H9 (cell line): ENCODE results near the gene C1QL1. TPM values are rescaled to one million over a fixed set of nuclear protein-coding genes. Genes with fewer than 3 reads are reported as not detected.

Experiments used
- DNase-seq: peaks from one replicate; pipeline ENCODE4 v3.0.0-alpha.2; 2017
- H2AFZ ChIP-seq: one replicate; pipeline ENCODE4 v1.6.1; 2013; ENCODE audit warnings: mild to moderate bottlenecking, low read length, control low read depth, moderate library complexity
- H2AK5ac ChIP-seq: 2 replicates; pipeline ENCODE4 v1.6.1; 2013; ENCODE audit warnings: low read length, control low read depth, mixed read lengths; ENCODE audit not compliant: insufficient read length
- H2BK120ac ChIP-seq: one replicate; pipeline ENCODE4 v1.6.1; 2013; ENCODE audit warnings: low read depth, mild to moderate bottlenecking, low read length, control low read depth, inconsistent platforms; ENCODE audit not compliant: poor library complexity, severe bottlenecking
- H2BK12ac ChIP-seq: 2 replicates; pipeline ENCODE4 v1.6.1; 2013; ENCODE audit warnings: low read length, control low read depth, mixed read lengths, low read depth; ENCODE audit not compliant: insufficient read length
- H2BK15ac ChIP-seq: 2 replicates; pipeline ENCODE4 v1.6.1; 2013; ENCODE audit warnings: low read depth, low read length, control low read depth
- H2BK20ac ChIP-seq: one replicate; pipeline ENCODE4 v1.6.1; 2013; ENCODE audit warnings: low read depth, mild to moderate bottlenecking, low read length, control low read depth, inconsistent platforms; ENCODE audit not compliant: poor library complexity, severe bottlenecking
- H2BK5ac ChIP-seq: 2 replicates; pipeline ENCODE4 v1.6.1; 2013; ENCODE audit warnings: low read length, control low read depth, mixed read lengths; ENCODE audit not compliant: insufficient read length
- H3K14ac ChIP-seq: 2 replicates; pipeline ENCODE4 v1.6.1; 2013; ENCODE audit warnings: low read length, control low read depth; ENCODE audit not compliant: insufficient read depth
- H3K18ac ChIP-seq: 2 replicates; pipeline ENCODE4 v1.6.1; 2013; ENCODE audit warnings: low read depth, mild to moderate bottlenecking, mixed read lengths, low read length, control low read depth; ENCODE audit not compliant: insufficient read length
- H3K23ac ChIP-seq: 2 replicates; pipeline ENCODE4 v1.6.1; 2013; ENCODE audit warnings: low read length, control low read depth, mixed read lengths, low read depth; ENCODE audit not compliant: insufficient read length
- H3K23me2 ChIP-seq: 2 replicates; pipeline ENCODE4 v1.6.1; 2013; ENCODE audit warnings: low read depth, mild to moderate bottlenecking, mixed read lengths, low read length, control low read depth; ENCODE audit not compliant: insufficient read length, poor library complexity, severe bottlenecking
- H3K27ac ChIP-seq: 2 replicates; pipeline ENCODE4 v1.5.1; 2013; ENCODE audit warnings: low read length, control low read depth, mixed read lengths, low read depth; ENCODE audit not compliant: insufficient read length
- H3K27me3 ChIP-seq: 2 replicates; pipeline ENCODE4 v1.6.1; 2013; ENCODE audit warnings: low read length, control low read depth, inconsistent platforms; ENCODE audit not compliant: insufficient read depth
- H3K4ac ChIP-seq: 2 replicates; pipeline ENCODE4 v1.6.1; 2013; ENCODE audit warnings: low read depth, mild to moderate bottlenecking, control low read depth, inconsistent platforms, low read length, moderate library complexity
- H3K4me1 ChIP-seq: 2 replicates; pipeline ENCODE4 v1.6.1; 2013; ENCODE audit warnings: low read length, control low read depth, inconsistent platforms; ENCODE audit not compliant: insufficient read depth
- H3K4me2 ChIP-seq: 2 replicates; pipeline ENCODE4 v1.6.1; 2013; ENCODE audit warnings: low read length, control low read depth, mixed read lengths; ENCODE audit not compliant: insufficient read length, insufficient read depth
- H3K56ac ChIP-seq: 2 replicates; pipeline ENCODE4 v1.6.1; 2013; ENCODE audit warnings: low read depth, mild to moderate bottlenecking, mixed read lengths, low read length, control low read depth; ENCODE audit not compliant: insufficient read length
- H3K79me1 ChIP-seq: 2 replicates; pipeline ENCODE4 v1.6.1; 2013; ENCODE audit warnings: low read depth, mild to moderate bottlenecking, moderate library complexity, low read length, control low read depth, inconsistent platforms; ENCODE audit not compliant: insufficient read depth, poor library complexity, severe bottlenecking
- H3K79me2 ChIP-seq: 2 replicates; pipeline ENCODE4 v1.6.1; 2013; ENCODE audit warnings: low read length, control low read depth, inconsistent platforms; ENCODE audit not compliant: insufficient read depth
- H3K9ac ChIP-seq: 2 replicates; pipeline ENCODE4 v1.6.1; 2013; ENCODE audit warnings: low read length, control low read depth, mixed read lengths; ENCODE audit not compliant: insufficient read length; ENCODE audit errors: extremely low read depth
- H3K9me3 ChIP-seq: one replicate; pipeline ENCODE4 v1.6.1; 2013; ENCODE audit warnings: low read depth, low read length, inconsistent platforms; ENCODE audit not compliant: control insufficient read depth
- H3T11ph ChIP-seq: one replicate; pipeline ENCODE4 v1.6.1; 2013; ENCODE audit warnings: mild to moderate bottlenecking, low read length, control low read depth, inconsistent platforms
- H4K20me1 ChIP-seq: one replicate; pipeline ENCODE4 v1.6.1; 2013; ENCODE audit not compliant: control insufficient read depth, insufficient read length, insufficient read depth
- H4K5ac ChIP-seq: 2 replicates; pipeline ENCODE4 v1.6.1; 2013; ENCODE audit warnings: low read depth, mild to moderate bottlenecking, mixed read lengths, low read length, control low read depth; ENCODE audit not compliant: insufficient read length
- H4K8ac ChIP-seq: replicated peaks from 2 replicates; pipeline ENCODE4 v1.6.1; 2013; ENCODE audit warnings: low read length, control low read depth, mixed read lengths, low read depth; ENCODE audit not compliant: insufficient read length
- H4K91ac ChIP-seq: 2 replicates; pipeline ENCODE4 v1.6.1; 2013; ENCODE audit warnings: low read depth, mild to moderate bottlenecking, moderate library complexity, mixed read lengths, low read length, control low read depth; ENCODE audit not compliant: insufficient read length
- H3K27ac Mint-ChIP-seq, 3 experiments: 2 replicates in 2 of 3; 3 replicates in 1 of 3; pipeline ENCODE4 v1.8.0; 2020 to 2021; ENCODE audit warnings: mixed read lengths in 3 of 3, mild to moderate bottlenecking in 1 of 3, moderate library complexity in 1 of 3
- H3K27me3 Mint-ChIP-seq: 2 replicates; pipeline ENCODE4 v1.8.0; 2021; ENCODE audit warnings: low read depth, mild to moderate bottlenecking, moderate library complexity, mixed read lengths
- H3K36me3 Mint-ChIP-seq, 3 experiments: 2 replicates in 2 of 3; 3 replicates in 1 of 3; pipeline ENCODE4 v1.8.0; 2020 to 2021; ENCODE audit warnings: low read depth in 3 of 3, mixed read lengths in 3 of 3; ENCODE audit not compliant: insufficient read depth in 1 of 3
- H3K4me1 Mint-ChIP-seq, 2 experiments: 2 replicates each; pipeline ENCODE4 v1.8.0; 2020; ENCODE audit warnings: mixed read lengths in 2 of 2
- H3K4me3 Mint-ChIP-seq, 2 experiments: 2 replicates in 1 of 2; 3 replicates in 1 of 2; pipeline ENCODE4 v1.8.0; 2020 to 2021; ENCODE audit warnings: mild to moderate bottlenecking in 2 of 2, mixed read lengths in 2 of 2, moderate library complexity in 1 of 2
- H3K9me3 Mint-ChIP-seq, 2 experiments: 2 replicates in 1 of 2; 3 replicates in 1 of 2; pipeline ENCODE4 v1.8.0; 2020; ENCODE audit warnings: mild to moderate bottlenecking in 2 of 2, mixed read lengths in 2 of 2, moderate library complexity in 1 of 2
- CTCF ChIP-seq: fragments of 200-600 bp; sonication (generic); conservative IDR thresholded peaks from 3 replicates; pipeline ENCODE4 v1.8.0; 2021; ENCODE audit warnings: antibody characterized with exemption, mild to moderate bottlenecking
- WGBS: extraction: QIAGEN DNeasy Blood & Tissue Kit; methylation state at CpG from one replicate; pipeline ENCODE4 v1.1.7; 2013; ENCODE audit warnings: missing lambda C conversion rate, low lambda C conversion rate, mixed read lengths; ENCODE audit not compliant: insufficient read length; ENCODE audit errors: extremely low coverage; 5-methylcytosine and 5-hydroxymethylcytosine counted together
- total RNA-seq: library from RNA; stranded (reverse); gene quantifications from 2 replicates; pipeline ENCODE4 v1.2.1, GENCODE V29; 2021

C1QL1 gene
- total RNA-seq, 1 experiment from 2014 or later, result 6.0 TPM

- Histone ChIP-seq H3K23ac (no peak overlapping the region), H3K4me1 (no peaks in the 10 kb centered on the region), H4K5ac (no peak overlapping the region), H3K79me2 (no peaks in the 10 kb centered on the region), H2AK5ac (no peak overlapping the region), H3K14ac (no peak overlapping the region), H3K18ac (no peak overlapping the region), H3K23me2 (no peaks in the 10 kb centered on the region), H3K9ac (no peak overlapping the region), H3K56ac (no peak overlapping the region), H3K27me3 (no peaks in the 10 kb centered on the region), H3K27ac (no peak overlapping the region), H2BK5ac (no peak overlapping the region), H2BK120ac (no peak overlapping the region), H3T11ph (no peak overlapping the region), H4K8ac (no peak overlapping the region), H4K20me1 (no peaks in the 10 kb centered on the region), H2BK12ac (no peak overlapping the region), H3K4ac (no peak overlapping the region), H3K79me1 (no peaks in the 10 kb centered on the region), H2BK15ac (no peak overlapping the region), H3K9me3 (no peaks in the 10 kb centered on the region), H4K91ac (no peak overlapping the region), H2AFZ (no peak overlapping the region), H3K4me2 (no peak overlapping the region), H2BK20ac (no peak overlapping the region)
- peaks cover 3 to 15% of the 10 kb centered on the region in 2 experiments; a peak in 1 of 4 replicates for H3K4me1 Mint-ChIP-seq
- H3K9me3 Mint-ChIP-seq, result no peaks in the 10 kb centered on the region
- peaks cover 41 to 70% (median 65%) of the 10 kb centered on the region in 3 experiments for H3K36me3 Mint-ChIP-seq
- peaks cover 3% of the 10 kb centered on the region for H3K27me3 Mint-ChIP-seq
- DNase-seq, result no peak
- no CpG with 5 or more reads among the region's 15 CpGs for WGBS
- no peak for TF ChIP-seq CTCF
- no peak overlapping the region for H3K4me3 Mint-ChIP-seq
- H3K27ac Mint-ChIP-seq, result no peak overlapping the region; a peak in 1 of 7 replicates
These were observed 41.1 kb downstream of the C1QL1 start for GRCh38 chr17:44926821-44927525.
